HuH-7.5 (cell line): Measurements from ENCODE around the gene DERL2.

Experiments
- DNase-seq: peaks from one replicate; pipeline ENCODE4 v3.0.0; 2011; ENCODE audit warnings: low spot score

DERL2 gene

GRCh38 chr17:5485270-5486205 lies at the start of gene DERL2:
Gene DERL2 (minus strand): TSS chr17:5486178. CDS start chr17:5486161, 17 bp downstream.
- DNase-seq, result no peak

DNA sequence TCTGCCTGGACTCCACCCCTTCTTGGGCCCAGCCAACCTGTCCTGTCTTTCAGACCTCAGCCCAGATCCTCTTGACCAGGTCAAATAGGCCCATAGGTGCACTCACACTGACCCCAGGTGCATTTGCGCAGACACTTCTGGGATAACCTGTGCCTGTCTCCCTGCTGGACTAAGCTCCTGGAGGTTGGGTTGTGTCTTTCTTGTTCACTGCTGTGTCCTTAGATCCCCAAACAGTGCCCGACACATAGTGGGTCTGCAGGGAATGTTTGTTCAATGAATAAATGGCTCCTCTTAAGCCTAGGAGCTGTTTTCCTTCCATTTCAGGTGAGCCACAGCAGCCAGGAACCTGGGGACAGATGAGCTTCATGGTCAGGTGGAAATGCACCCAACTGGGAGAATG lies 49.5 kb upstream of the DERL2 start:
- no peak for DNase-seq

DNA sequence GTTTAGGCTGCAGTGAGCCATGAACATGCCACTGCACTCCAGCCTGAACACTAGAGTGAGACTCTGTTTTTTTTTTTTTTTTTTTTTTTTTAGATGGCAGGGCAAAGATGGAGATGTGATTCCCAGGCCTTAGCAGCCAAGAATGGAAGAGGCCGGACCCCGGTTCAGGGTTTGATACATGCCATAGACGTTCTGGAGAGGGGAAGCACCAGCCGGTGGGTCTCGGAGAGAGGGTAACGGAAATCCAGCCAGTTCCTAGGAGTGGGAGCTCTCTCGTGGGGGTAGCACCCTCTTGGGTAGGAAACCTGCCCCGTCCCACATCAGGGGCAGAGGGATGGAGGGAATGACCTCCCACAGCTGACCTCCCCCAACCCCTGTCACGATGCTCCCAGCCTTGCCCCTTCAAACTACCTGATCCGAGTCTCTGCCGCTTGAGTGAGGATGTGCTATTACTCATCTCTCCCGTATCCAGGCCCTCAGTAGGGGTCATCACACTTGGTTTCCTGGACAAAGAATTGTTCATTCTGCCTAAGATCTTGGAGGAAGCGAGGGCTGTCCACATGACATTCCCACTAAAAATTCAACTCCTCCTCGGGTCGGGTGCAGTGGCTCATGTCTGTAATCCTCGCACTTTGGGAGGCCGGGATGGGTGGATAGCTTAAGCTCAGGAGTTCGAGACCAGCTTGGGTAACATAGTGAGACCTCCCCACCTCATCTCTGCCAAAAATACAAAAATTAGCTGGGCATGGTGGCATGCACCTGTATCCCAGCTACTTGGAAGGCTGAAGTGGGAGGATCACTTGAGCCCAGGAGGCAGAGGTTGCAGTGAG lies 47.7 kb upstream of the DERL2 start:
- DNase-seq, result no peak

DNA sequence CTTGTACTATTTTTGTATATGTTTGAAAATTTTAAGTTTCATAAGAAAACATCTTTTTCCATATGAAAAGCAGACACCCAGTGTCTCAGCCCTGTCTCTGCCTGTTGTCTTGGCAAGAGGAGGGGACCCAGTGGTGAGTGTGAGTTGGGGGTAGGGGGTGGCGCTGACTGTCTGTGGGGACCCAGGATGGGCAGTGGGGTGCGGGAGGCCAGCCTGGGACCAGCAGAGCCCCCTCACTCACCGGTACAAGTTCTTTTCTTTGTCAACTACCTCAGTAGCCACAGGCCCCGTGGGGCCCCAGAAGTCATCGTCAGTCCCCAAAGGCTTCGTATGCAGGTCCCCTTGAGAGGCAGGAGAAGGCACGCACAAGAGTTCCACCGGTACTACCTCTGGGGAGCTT lies 46.6 kb upstream of the DERL2 start:
- no peak for DNase-seq

DNA sequence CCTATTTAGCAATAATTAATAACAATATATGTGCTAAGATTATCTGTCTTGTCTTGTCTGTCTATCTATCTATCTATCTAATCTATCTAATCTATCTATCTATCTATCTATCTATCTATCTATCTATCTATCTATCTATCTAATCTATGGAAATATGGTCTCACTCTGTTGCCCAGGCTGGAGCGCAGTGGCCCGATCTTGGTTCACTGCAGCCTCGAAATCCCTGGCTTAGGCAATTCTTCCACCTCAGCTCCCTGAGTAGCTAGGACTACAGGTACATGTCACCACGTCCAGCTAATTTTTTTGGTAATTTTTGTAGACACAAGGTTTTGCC lies 45.1 kb upstream of the DERL2 start:
- no peak for DNase-seq

DNA sequence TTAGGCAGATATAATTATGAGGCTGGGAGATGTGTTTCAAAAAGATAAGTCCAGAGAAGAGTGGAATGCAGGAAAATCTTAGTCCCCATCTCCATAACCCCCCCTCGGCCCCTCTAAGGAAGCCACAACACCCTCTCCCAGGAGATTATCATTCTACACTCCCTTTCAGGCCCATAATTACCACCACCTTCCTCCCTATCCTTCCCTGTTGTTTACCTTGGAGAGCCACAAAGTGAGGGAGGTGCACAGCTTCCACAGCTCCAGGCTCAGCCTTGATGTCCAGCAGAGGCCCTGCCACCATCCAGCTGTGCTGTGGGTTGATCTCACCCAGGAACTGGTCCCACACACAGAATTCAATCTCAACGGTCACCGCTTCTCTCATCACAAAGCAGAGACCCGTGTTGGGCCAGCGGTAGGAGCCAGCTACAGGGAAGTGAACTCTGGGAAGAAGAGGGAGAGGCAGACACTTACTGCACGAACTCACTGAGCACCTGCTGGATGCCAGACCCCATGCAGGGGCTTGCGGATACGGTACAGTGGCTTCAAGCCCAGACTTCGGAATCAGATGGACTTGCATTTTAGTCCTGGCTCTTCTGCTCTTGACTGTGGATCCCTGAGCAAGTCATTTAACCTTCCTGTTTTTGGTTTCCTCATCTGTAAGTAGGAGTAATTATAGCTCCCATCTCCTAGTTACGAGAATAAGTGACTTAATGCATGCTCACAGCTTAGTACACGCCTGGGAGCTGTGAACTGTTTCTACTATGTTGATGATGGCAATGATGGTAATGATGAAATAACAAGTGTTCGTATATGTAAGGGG lies 44.5 kb upstream of the DERL2 start:
- DNase-seq, result no peak

- no peak for DNase-seq
These were observed 41.7 kb upstream of the DERL2 start for GRCh38 chr17:5527601-5528250.

GRCh38 chr17:5526821-5527598 lies 41.0 kb upstream of the DERL2 start:
- no peak for DNase-seq

- no peak for DNase-seq
These were observed 37.3 kb upstream of the DERL2 start for GRCh38 chr17:5523249-5523648.

- no peak for DNase-seq
These were observed 36.5 kb upstream of the DERL2 start for GRCh38 chr17:5522476-5522875.

- no peak for DNase-seq
These were observed 30.2 kb upstream of the DERL2 start for GRCh38 chr17:5516060-5516792.

DNA sequence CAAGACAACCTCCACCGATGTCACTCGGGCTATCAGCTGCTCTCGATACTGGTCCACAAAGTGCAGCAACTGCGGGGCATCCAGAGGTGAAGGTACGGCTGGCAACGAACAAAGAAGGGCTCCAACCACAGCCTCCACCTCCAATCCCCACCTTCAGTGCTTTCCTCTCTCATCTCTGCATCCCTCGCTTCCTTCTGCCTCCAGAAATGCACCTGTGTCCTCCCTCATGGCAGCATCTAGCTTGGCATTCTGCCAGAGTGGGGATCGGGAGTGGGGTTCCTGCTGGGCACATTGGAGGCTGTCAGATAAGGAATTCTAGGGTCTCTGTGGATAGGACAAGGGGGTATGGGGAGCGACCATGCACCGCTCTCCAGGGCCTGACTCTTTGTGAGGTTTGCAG lies 29.0 kb upstream of the DERL2 start:
- no peak for DNase-seq

DNA sequence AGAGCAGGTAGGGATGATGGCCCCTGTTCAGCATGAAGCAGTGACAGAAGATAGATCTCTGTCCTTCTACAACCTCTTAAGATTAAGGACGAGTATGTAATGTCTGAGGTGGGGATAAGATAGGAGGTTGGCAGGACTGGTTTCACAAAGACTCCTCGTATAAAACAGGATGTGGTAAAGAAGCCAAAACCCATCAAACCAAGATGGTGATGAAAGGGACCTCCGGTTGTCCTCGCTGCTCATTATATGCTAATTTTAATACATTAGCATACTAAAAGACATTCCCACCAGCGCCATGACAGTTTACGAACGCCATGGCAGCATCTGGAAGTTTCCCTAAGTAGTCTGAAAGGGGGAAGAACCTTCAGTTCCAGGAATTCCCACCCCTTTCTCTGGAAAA lies 27.6 kb upstream of the DERL2 start:
- DNase-seq, result no peak

- no peak for DNase-seq
These were observed 25.6 kb upstream of the DERL2 start for GRCh38 chr17:5511401-5512225.

GRCh38 chr17:5510771-5511170 lies 24.8 kb upstream of the DERL2 start:
- DNase-seq, result no peak

- DNase-seq, result no peak
These were observed 23.5 kb upstream of the DERL2 start for GRCh38 chr17:5509482-5509881.

GRCh38 chr17:5508810-5509209 lies 22.8 kb upstream of the DERL2 start:
- no peak for DNase-seq

DNA sequence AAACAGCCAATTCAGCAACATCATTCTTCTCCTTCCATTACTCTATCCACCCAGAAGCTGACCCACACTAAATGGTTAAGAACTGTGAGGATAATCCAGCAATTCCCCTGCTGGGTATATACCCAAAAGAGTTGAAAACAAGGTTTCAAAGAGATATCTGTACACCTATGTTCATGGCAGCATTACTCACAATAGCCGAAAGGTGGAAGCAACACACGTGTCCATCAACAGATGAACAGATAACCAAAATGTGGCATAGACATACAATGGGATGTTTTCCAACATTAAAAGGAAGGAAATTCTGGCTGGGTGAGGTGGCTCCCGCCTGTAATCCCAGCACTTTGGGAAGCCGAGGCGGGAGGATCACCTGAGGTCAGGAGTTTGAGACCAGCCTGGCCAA lies 20.3 kb upstream of the DERL2 start:
- DNase-seq, result no peak

- no peak for DNase-seq
These were observed 16.6 kb upstream of the DERL2 start for GRCh38 chr17:5502552-5502951.
